ENCODE measurements around the gene SMIM35. TPM values are rescaled to one million over a fixed set of nuclear protein-coding genes. Genes with fewer than 3 reads are reported as not detected.
A peak's percentile ranks its signal among the peaks of the same experiment; 100 is the strongest.

Gene SMIM35
- total RNA-seq, 6 donors from 2014 or later, result not detected

GRCh38 chr11:117985953-117986887 is 100.5 kb downstream of the SMIM35 start, which contains the start of gene IL10RA:
Gene IL10RA (plus strand): TSS chr11:117986394. CDS start chr11:117986468, 74 bp downstream.
- no peaks in the 10 kb centered on the region for H3K27me3 ChIP-seq
- no peaks in the 10 kb centered on the region for H3K9me3 ChIP-seq
- 9 to 11% methylated on average over 17 to 21 of the region's 71 CpGs for WGBS, 2 donors
- H3K27ac ChIP-seq, result peak within 1 kb of the TSS; percentile 77 to 97 (median 87)
- no peaks in the 10 kb centered on the region for H3K36me3 ChIP-seq
- ATAC-seq (ENCODE audit: low FRiP score in 2 of 2), result peak; percentile 94 to 97
- H3K4me3 ChIP-seq, result peak within 1 kb of the TSS; percentile 18 to 62 (median 56)
- no peak for TF ChIP-seq EP300 (IDR thresholded peaks at IDR 0.05)
- TF ChIP-seq CTCF (IDR thresholded peaks at IDR 0.05), result peak in 2 of 6 experiments; percentile 25 to 31
- peak in 3 of 4 donors; percentile 64 to 99 (median 83) for TF ChIP-seq POLR2A (IDR thresholded peaks at IDR 0.05)
- peak; percentile 66 to 89 for TF ChIP-seq POLR2AphosphoS5 (IDR thresholded peaks at IDR 0.05)
- H3K4me1 ChIP-seq, result peaks cover 0 to 21% (median 9%) of the 10 kb centered on the region in 4 donors
- peak; percentile 93 to 98 for DNase-seq

GRCh38 chr11:117984476-117984875 is 102.3 kb downstream of the SMIM35 start:
- TF ChIP-seq EP300 (IDR thresholded peaks at IDR 0.05) (no peak), CTCF (IDR thresholded peaks at IDR 0.05) (no peak), POLR2A (IDR thresholded peaks at IDR 0.05) (no peak), POLR2AphosphoS5 (IDR thresholded peaks at IDR 0.05) (no peak)

GRCh38 chr11:117983163-117983475 is 103.6 kb downstream of the SMIM35 start:
- ATAC-seq (ENCODE audit: low FRiP score in 2 of 2) (no peak), DNase-seq (peak in 1 of 2 donors; percentile 3)
- Histone ChIP-seq H3K36me3 (no peaks in the 10 kb centered on the region), H3K9me3 (no peaks in the 10 kb centered on the region), H3K4me3 (no peak overlapping the region), H3K4me1 (peaks cover 9 to 27% (median 23%) of the 10 kb centered on the region in 4 donors), H3K27ac (no peak overlapping the region), H3K27me3 (no peaks in the 10 kb centered on the region)
- TF ChIP-seq POLR2AphosphoS5 (IDR thresholded peaks at IDR 0.05), result no peak
- no peak for TF ChIP-seq EP300 (IDR thresholded peaks at IDR 0.05)
- TF ChIP-seq CTCF (IDR thresholded peaks at IDR 0.05), result no peak
- no peak for TF ChIP-seq POLR2A (IDR thresholded peaks at IDR 0.05)
- WGBS, 2 donors, result 94 to 95% methylated on average over 3 of the region's 3 CpGs

More at GRCh38 chr11:117984476-117984875, 102.3 kb downstream of the SMIM35 start:
- WGBS, 2 donors, result 69 to 78% methylated on average over 4 of the region's 4 CpGs
- ATAC-seq (ENCODE audit: low FRiP score in 2 of 2), result no peak
- peaks cover 3 to 21% (median 15%) of the 10 kb centered on the region in 4 donors for H3K4me1 ChIP-seq
- no peaks in the 10 kb centered on the region for H3K27me3 ChIP-seq
- H3K9me3 ChIP-seq, result no peaks in the 10 kb centered on the region
- H3K4me3 ChIP-seq, result no peak overlapping the region
- no peaks in the 10 kb centered on the region for H3K36me3 ChIP-seq
- no peak for DNase-seq
- H3K27ac ChIP-seq, result no peak overlapping the region

- Histone ChIP-seq H3K9me3 (no peaks in the 10 kb centered on the region), H3K36me3 (no peaks in the 10 kb centered on the region), H3K4me3 (no peak overlapping the region), H3K27ac (peak overlapping the region in 1 of 4 donors; percentile 60), H3K27me3 (no peaks in the 10 kb centered on the region), H3K4me1 (peaks cover 9 to 27% (median 12%) of the 10 kb centered on the region in 4 donors)
- TF ChIP-seq EP300 (IDR thresholded peaks at IDR 0.05) (no peak), CTCF (IDR thresholded peaks at IDR 0.05) (no peak), POLR2AphosphoS5 (IDR thresholded peaks at IDR 0.05) (no peak), POLR2A (IDR thresholded peaks at IDR 0.05) (no peak)
- WGBS, 2 donors, result 81 to 97% methylated on average over 3 of the region's 3 CpGs
- no peak for DNase-seq
- peak in 1 of 2 donors; percentile 58 for ATAC-seq (ENCODE audit: low FRiP score in 2 of 2)
These were observed 106.0 kb downstream of the SMIM35 start for GRCh38 chr11:117980720-117981119.

All from upper lobe of left lung (tissue), 6 donors.